ENCODE results near the gene DAB2IP.

Gene DAB2IP

DNA sequence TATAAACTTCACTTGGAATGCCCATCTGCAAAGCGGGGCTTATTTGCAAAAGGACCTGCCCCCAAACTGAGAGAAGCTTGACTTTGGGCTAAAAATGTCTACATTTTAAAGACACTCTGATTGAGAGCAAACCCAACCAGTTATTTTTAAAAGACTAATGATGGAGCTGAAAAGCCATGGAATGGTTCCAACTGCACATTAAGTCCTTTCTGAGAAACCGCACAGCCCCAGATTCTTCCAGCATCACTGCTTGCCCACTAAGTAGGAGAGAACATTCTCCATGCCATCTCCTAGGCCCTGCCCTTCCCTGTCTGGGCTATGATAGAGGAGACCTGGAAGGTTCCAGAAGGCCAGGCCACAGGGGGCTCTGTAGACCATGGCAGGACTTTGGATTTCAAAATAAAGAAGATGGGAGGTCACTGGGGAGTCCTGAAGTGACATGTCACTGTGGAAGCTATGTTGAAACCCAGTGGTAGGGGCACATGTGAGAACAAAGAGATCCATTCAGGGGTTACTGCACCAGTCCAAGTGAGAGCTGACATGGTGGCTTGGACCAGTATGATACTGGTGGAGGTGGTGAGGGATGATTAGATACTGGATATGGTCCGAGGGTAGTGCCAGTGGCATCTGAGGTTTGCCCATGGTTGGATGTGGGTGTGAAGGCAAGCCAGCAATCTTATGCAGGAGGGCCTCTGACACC, 179.2 kb downstream of the DAB2IP start:
- no peak overlapping the region for H3K4me3 ChIP-seq (ENCODE audit: low read length)
- no peak for DNase-seq (ENCODE audit: low read depth, low spot score)

DNA sequence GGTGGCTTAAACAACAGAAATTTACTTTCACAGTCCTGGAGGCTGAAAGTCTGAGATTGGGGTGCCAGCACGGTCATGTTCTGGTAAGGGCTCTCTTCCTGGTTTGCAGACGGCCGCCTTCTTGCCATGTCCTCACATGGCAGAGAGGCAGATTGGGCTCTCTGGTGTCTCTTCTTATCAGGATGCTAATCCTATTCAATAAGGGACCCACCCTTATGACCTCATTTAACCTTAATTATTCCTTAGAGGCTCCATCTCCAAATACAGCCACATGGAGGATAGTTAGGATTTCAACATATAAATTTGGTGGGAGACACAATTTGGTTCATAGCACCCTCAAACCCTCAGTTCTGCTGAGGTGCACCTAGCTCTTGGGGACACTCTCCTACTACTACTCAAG, 180.4 kb downstream of the DAB2IP start:
- DNase-seq (ENCODE audit: low read depth, low spot score) = no peak
- no peak overlapping the region for H3K4me3 ChIP-seq (ENCODE audit: low read length)

DNA sequence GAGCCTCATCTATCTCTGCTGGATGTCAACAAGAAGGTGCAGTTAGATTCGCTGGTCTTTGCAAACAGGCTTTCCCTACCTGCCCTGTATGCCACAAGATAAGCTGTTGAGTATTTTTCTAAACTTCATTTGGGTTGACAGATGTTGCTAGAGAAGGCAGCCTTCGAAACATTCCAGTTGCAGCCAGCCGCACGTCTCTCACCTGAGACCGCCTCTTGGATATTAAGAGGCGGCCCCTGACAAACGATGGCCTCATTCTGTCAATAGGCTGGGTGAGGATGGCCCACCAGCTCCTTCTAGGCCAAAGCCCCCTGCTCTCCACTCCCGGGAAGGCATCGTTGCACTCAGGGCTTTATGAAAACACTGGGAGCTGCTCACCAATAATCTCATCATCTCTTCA, 181.6 kb downstream of the DAB2IP start:
- H3K4me3 ChIP-seq (ENCODE audit: low read length) = no peak overlapping the region
- DNase-seq (ENCODE audit: low read depth, low spot score) = no peak
